HCT116 (cell line): ENCODE results near the gene TWF2. TPM values are rescaled to one million over a fixed set of nuclear protein-coding genes. Genes with fewer than 3 reads are reported as not detected.

ENCODE experiments used
- ATAC-seq: fragments of 200-7000 bp; cut with Tn5 transposase; 2 replicates; pipeline ENCODE4 v1.9.1; 2020; ENCODE audit warnings: mild to moderate bottlenecking, moderate library complexity
- BruUV-seq: library from RNA; stranded (reverse); fragments of 400-500 nt; replicated peaks from 2 replicates; lab custom pipeline; 2021; lab: Mats Ljungman, UMichigan
- CTCF ChIA-PET: fragments of 300-600 bp; sonication (Branson Sonifier 250); formaldehyde crosslinking; loops from one replicate; lab custom pipeline; 2021; ENCODE audit warnings: antibody characterized with exemption; lab: Charles Lee
- POLR2A ChIA-PET: fragments of 300-600, 350-600 bp; sonication (Branson Sonifier 250); formaldehyde crosslinking; loops from one replicate; lab custom pipeline; 2021; ENCODE audit warnings: antibody characterized with exemption; lab: Charles Lee
- RAD21 ChIA-PET, 2 experiments: fragments of 300-600 bp; sonication (Branson Sonifier 250); formaldehyde crosslinking; loops; one replicate each; lab custom pipeline; 2023; ENCODE audit warnings: low total read pairs in 2 of 2; ENCODE audit not compliant: uncharacterized antibody in 2 of 2, unreplicated experiment in 2 of 2, low non-redundant PET in 1 of 2; lab: Charles Lee
- DNase-seq: peaks from one replicate; pipeline ENCODE4 v3.0.0-alpha.2; 2010; ENCODE audit warnings: low read depth, low spot score
- H2AFZ ChIP-seq: fragments of 200-600 bp; shearing (Covaris generic), sonication (generic); 2 replicates; pipeline ENCODE4 v1.6.1; 2017; ENCODE audit warnings: low read depth, mixed run types, mixed read lengths, antibody characterized with exemption, low read length; ENCODE audit not compliant: poor library complexity, severe bottlenecking
- H3K27ac ChIP-seq: 2 replicates; pipeline ENCODE4 v1.5.1; 2012; ENCODE audit warnings: low read depth, low read length
- H3K27me3 ChIP-seq: fragments of 200-600 bp; sonication (generic); 2 replicates; pipeline ENCODE4 v1.6.1; 2016; ENCODE audit warnings: mixed run types, low read length, mixed read lengths; ENCODE audit not compliant: insufficient read depth
- H3K36me3 ChIP-seq, 2 experiments: fragments of 200-500 bp in 1 of 2; fragments of 200-600 bp in 1 of 2; sonication (Bioruptor generic) in 1 of 2; sonication (generic) in 1 of 2; 2 replicates each; pipeline versions ENCODE4 v1.5.1 to v1.6.1; 2014 to 2016; ENCODE audit warnings: low read length in 2 of 2, inconsistent platforms in 1 of 2, mixed read lengths in 1 of 2, mixed run types in 1 of 2; ENCODE audit not compliant: insufficient read depth in 2 of 2, control insufficient read depth in 1 of 2
- H3K4me1 ChIP-seq, 2 experiments: fragments of 200-600 bp in 1 of 2; sonication (generic) in 1 of 2; 2 replicates each; pipeline versions ENCODE4 v1.5.1 to v1.6.1; 2012 to 2017; ENCODE audit warnings: low read length in 2 of 2, inconsistent platforms in 1 of 2, mild to moderate bottlenecking in 1 of 2, mixed read lengths in 1 of 2, mixed run types in 1 of 2, moderate library complexity in 1 of 2; ENCODE audit not compliant: insufficient read depth in 2 of 2, control insufficient read depth in 1 of 2
- H3K4me2 ChIP-seq: fragments of 200-600 bp; sonication (generic); 2 replicates; pipeline ENCODE4 v1.6.1; 2017; ENCODE audit warnings: mixed run types, low read length, mixed read lengths
- H3K4me3 ChIP-seq, 2 experiments: fragments of 200-600 bp in 1 of 2; sonication (generic) in 1 of 2; replicated peaks in 1 of 2; 2 replicates each; pipeline ENCODE4 v1.5.1; 2011 to 2016; ENCODE audit warnings: low read length in 2 of 2, control low read depth in 1 of 2, low read depth in 1 of 2, mild to moderate bottlenecking in 1 of 2, mixed read lengths in 1 of 2, mixed run types in 1 of 2
- H3K79me2 ChIP-seq: fragments of 200-600 bp; sonication (generic); 2 replicates; pipeline ENCODE4 v1.6.1; 2017; ENCODE audit warnings: mild to moderate bottlenecking, mixed run types, low read length, moderate library complexity, mixed read lengths; ENCODE audit not compliant: insufficient read depth
- H3K9ac ChIP-seq: fragments of 200-600 bp; sonication (generic); 2 replicates; pipeline ENCODE4 v1.6.1; 2016; ENCODE audit warnings: low read length, mixed read lengths
- H3K9me2 ChIP-seq: fragments of 200-600 bp; sonication (generic), shearing (Covaris generic); 2 replicates; pipeline ENCODE4 v1.6.1; 2017; ENCODE audit warnings: mixed run types, mild to moderate bottlenecking, moderate library complexity; ENCODE audit not compliant: insufficient read depth
- H3K9me3 ChIP-seq, 2 experiments: fragments of 200-500 bp in 1 of 2; fragments of 200-600 bp in 1 of 2; sonication (Bioruptor generic) in 1 of 2; sonication (generic) in 1 of 2; 2 replicates each; pipeline ENCODE4 v1.6.1; 2014 to 2017; ENCODE audit warnings: low read length in 2 of 2, mixed read lengths in 2 of 2, inconsistent platforms in 1 of 2, low read depth in 1 of 2, mild to moderate bottlenecking in 1 of 2, mixed run types in 1 of 2, moderate library complexity in 1 of 2; ENCODE audit not compliant: control insufficient read depth in 1 of 2, insufficient read depth in 1 of 2
- H4K20me1 ChIP-seq: fragments of 200-600 bp; sonication (generic), shearing (Covaris generic); 2 replicates; pipeline ENCODE4 v1.6.1; 2017; ENCODE audit warnings: mixed run types, mild to moderate bottlenecking, moderate library complexity; ENCODE audit not compliant: insufficient read depth
- ATF3 ChIP-seq: IDR thresholded peaks from 2 replicates; pipeline ENCODE4 v1.6.1; 2012
- CBX3 ChIP-seq: IDR thresholded peaks from 2 replicates; pipeline ENCODE4 v1.6.1; 2012; ENCODE audit warnings: low read depth
- EGR1 ChIP-seq: IDR thresholded peaks from 2 replicates; pipeline ENCODE4 v1.6.1; 2012; ENCODE audit warnings: low read depth
- ELF1 ChIP-seq: IDR thresholded peaks from 2 replicates; pipeline ENCODE4 v1.6.1; 2012; ENCODE audit warnings: low read depth, borderline replicate concordance
- EZH2 ChIP-seq: fragments of 200-600 bp; sonication (generic); IDR thresholded peaks from 2 replicates; pipeline ENCODE4 v1.6.1; 2017; ENCODE audit warnings: antibody characterized with exemption, mixed run types
- EZH2phosphoT487 ChIP-seq: fragments of 200-600 bp; IDR thresholded peaks from 2 replicates; pipeline ENCODE4 v1.6.1; 2018; ENCODE audit warnings: antibody characterized with exemption, borderline replicate concordance
- FOSL1 ChIP-seq: IDR thresholded peaks from 2 replicates; pipeline ENCODE4 v1.6.1; 2012; ENCODE audit warnings: low read depth
- POLR2A ChIP-seq: IDR thresholded peaks from 2 replicates; pipeline ENCODE4 v1.7.0; 2011; ENCODE audit warnings: borderline replicate concordance; ENCODE audit not compliant: insufficient read depth, insufficient read length; ENCODE audit errors: extremely low read depth
- POLR2AphosphoS5 ChIP-seq: IDR thresholded peaks from 2 replicates; pipeline ENCODE4 v1.6.1; 2011; ENCODE audit warnings: mild to moderate bottlenecking, low read depth, low read length, moderate library complexity
- RAD21 ChIP-seq: IDR thresholded peaks from 2 replicates; pipeline ENCODE4 v1.6.1; 2012; ENCODE audit warnings: low read depth, mild to moderate bottlenecking
- REST ChIP-seq: IDR thresholded peaks from 2 replicates; pipeline ENCODE4 v1.6.1; 2012; ENCODE audit warnings: low read depth
- SP1 ChIP-seq: IDR thresholded peaks from 2 replicates; pipeline ENCODE4 v1.6.1; 2012; ENCODE audit warnings: low read depth
- SRF ChIP-seq: IDR thresholded peaks from 2 replicates; pipeline ENCODE4 v1.6.1; 2012; ENCODE audit warnings: low read depth
- YY1 ChIP-seq: IDR thresholded peaks from 2 replicates; pipeline ENCODE4 v1.6.1; 2011; ENCODE audit warnings: low read length, low read depth, moderate library complexity, mild to moderate bottlenecking; ENCODE audit not compliant: insufficient replicate concordance; ENCODE audit errors: extremely low read depth
- ZFX ChIP-seq: fragments of 450-650 bp; IDR thresholded peaks from 2 replicates; pipeline ENCODE4 v1.6.1; 2017
- ZNF274 ChIP-seq: fragments of 200-500 bp; sonication (Bioruptor generic); IDR thresholded peaks from 2 replicates; pipeline ENCODE4 v1.6.1; 2014; ENCODE audit warnings: mild to moderate bottlenecking, low read depth, low read length, inconsistent platforms
- intact Hi-C: fragments of 100-400 bp; cut with micrococcal nuclease; formaldehyde crosslinking; loops from 2 replicates; pipeline ENCODE4 v1.10.0; 2022
- total RNA-seq: library from RNA; stranded (reverse); gene quantifications from one replicate; pipeline ENCODE4 v1.2.1, GENCODE V29; 2021; ENCODE audit not compliant: unreplicated experiment
- TF ChIP-seq, protein P1 (sequence below), 3 experiments: fragments of 200-600 bp in 1 of 3; sonication (generic) in 1 of 3; IDR thresholded peaks in 2 of 3; conservative IDR thresholded peaks in 1 of 3; 2 replicates each; pipeline ENCODE4 v1.5.1; 2012 to 2017; ENCODE audit warnings: low read depth in 2 of 3, low read length in 2 of 3, antibody characterized with exemption in 1 of 3, borderline replicate concordance in 1 of 3, control low read depth in 1 of 3, mild to moderate bottlenecking in 1 of 3, mixed read lengths in 1 of 3, mixed run types in 1 of 3, moderate library complexity in 1 of 3; ENCODE audit not compliant: insufficient read depth in 1 of 3

Gene TWF2
- total RNA-seq, 1 experiment from 2014 or later = 100 TPM

GRCh38 chr3:52230461-52230860, 8.5 kb downstream of the TWF2 start:
- CTCF ChIA-PET = interaction anchor here (1.1 to 2.8 kb wide), 3 partner anchors 10 to 108 kb away, joined by 7 to 37 read pairs (median 16); no protein-coding TSS in a partner anchor
- TF ChIP-seq FOSL1 (no peak), EGR1 (no peak), SP1 (no peak), RAD21 (no peak), EZH2 (no peak), POLR2A (no peak), ZFX (no peak), ATF3 (no peak), ZNF274 (no peak), CBX3 (no peak), REST (no peak), SRF (no peak), POLR2AphosphoS5 (no peak), YY1 (no peak), EZH2phosphoT487 (no peak), ELF1 (no peak)
- TF ChIP-seq, protein P1, sequence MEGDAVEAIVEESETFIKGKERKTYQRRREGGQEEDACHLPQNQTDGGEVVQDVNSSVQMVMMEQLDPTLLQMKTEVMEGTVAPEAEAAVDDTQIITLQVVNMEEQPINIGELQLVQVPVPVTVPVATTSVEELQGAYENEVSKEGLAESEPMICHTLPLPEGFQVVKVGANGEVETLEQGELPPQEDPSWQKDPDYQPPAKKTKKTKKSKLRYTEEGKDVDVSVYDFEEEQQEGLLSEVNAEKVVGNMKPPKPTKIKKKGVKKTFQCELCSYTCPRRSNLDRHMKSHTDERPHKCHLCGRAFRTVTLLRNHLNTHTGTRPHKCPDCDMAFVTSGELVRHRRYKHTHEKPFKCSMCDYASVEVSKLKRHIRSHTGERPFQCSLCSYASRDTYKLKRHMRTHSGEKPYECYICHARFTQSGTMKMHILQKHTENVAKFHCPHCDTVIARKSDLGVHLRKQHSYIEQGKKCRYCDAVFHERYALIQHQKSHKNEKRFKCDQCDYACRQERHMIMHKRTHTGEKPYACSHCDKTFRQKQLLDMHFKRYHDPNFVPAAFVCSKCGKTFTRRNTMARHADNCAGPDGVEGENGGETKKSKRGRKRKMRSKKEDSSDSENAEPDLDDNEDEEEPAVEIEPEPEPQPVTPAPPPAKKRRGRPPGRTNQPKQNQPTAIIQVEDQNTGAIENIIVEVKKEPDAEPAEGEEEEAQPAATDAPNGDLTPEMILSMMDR (IDR thresholded peaks at IDR 0.05 in 2 of 3, conservative IDR thresholded peaks at IDR 0.05 in 1 of 3; ENCODE audit: borderline replicate concordance in 1 of 3, insufficient read depth in 1 of 3, low read depth in 2 of 3, low read length in 2 of 3) = no peak
- intact Hi-C loops = no loop called here

More at GRCh38 chr3:52230461-52230860, 8.5 kb downstream of the TWF2 start:
- Histone ChIP-seq H3K9ac (no peak overlapping the region), H3K79me2 (peaks cover under 1% of the 10 kb centered on the region; the same call in 1 of the 2 replicates), H3K36me3 (peaks cover 17% of the 10 kb centered on the region in 2 experiments; a peak in 3 of 4 replicates), H3K9me2 (no peaks in the 10 kb centered on the region), H3K27ac (no peak overlapping the region), H3K27me3 (no peaks in the 10 kb centered on the region), H2AFZ (no peak overlapping the region), H3K9me3 (no peaks in the 10 kb centered on the region), H3K4me1 (no peaks in the 10 kb centered on the region), H4K20me1 (no peaks in the 10 kb centered on the region), H3K4me3 (no peak overlapping the region), H3K4me2 (no peak overlapping the region)
- no TSS peak for BruUV-seq
- ChIA-PET RAD21 (no interaction called here), POLR2A (no interaction called here)
- DNase-seq (no peak), ATAC-seq (no peak)
